H54 (cell line): Measurements from ENCODE around the gene HAGH.
A peak's percentile ranks its signal among the peaks of the same experiment; 100 is the strongest.

Experiments used
- DNase-seq: peaks from one replicate; pipeline ENCODE4 v3.0.0; 2011; ENCODE audit warnings: low spot score, mixed read lengths; ENCODE audit not compliant: insufficient read length
- FAIRE-seq: peaks from 3 replicates; lab custom pipeline; 2011; peaks lifted over from hg19 to GRCh38; lab: Jason Lieb, UNC
- POLR2A ChIP-seq: IDR thresholded peaks from 2 replicates; pipeline ENCODE4 v1.6.1; 2011; ENCODE audit warnings: low read depth, mild to moderate bottlenecking, low read length

Gene HAGH

GRCh38 chr16:1779741-1780676 lies 46.6 kb downstream of the HAGH start:
- DNase-seq (no peak), FAIRE-seq (no peak)
- no peak for TF ChIP-seq POLR2A

GRCh38 chr16:1779234-1779701 lies 47.4 kb downstream of the HAGH start:
- TF ChIP-seq POLR2A, result peak; percentile 2; the same call in 1 of the 2 replicates
- FAIRE-seq, result no peak
- DNase-seq, result no peak

- DNase-seq (no peak), FAIRE-seq (no peak)
- peak; percentile 23; the same call in 1 of the 2 replicates for TF ChIP-seq POLR2A
Measured at GRCh38 chr16:1778200-1779179, 48.1 kb downstream of the HAGH start.

- FAIRE-seq (no peak), DNase-seq (no peak)
- no peak for TF ChIP-seq POLR2A
Measured at GRCh38 chr16:1777375-1778199, 49.0 kb downstream of the HAGH start.

- TF ChIP-seq POLR2A, result no peak
- FAIRE-seq, result no peak
- no peak for DNase-seq
Measured at GRCh38 chr16:1776991-1777374, 49.6 kb downstream of the HAGH start.

GRCh38 chr16:1776672-1776955 lies 50.0 kb downstream of the HAGH start:
- no peak for TF ChIP-seq POLR2A
- DNase-seq (no peak), FAIRE-seq (no peak)

GRCh38 chr16:1775846-1776671 lies 50.6 kb downstream of the HAGH start:
- FAIRE-seq (no peak), DNase-seq (no peak)
- no peak for TF ChIP-seq POLR2A

GRCh38 chr16:1775006-1775845 lies 51.4 kb downstream of the HAGH start:
- DNase-seq (no peak), FAIRE-seq (no peak)
- TF ChIP-seq POLR2A, result no peak

- DNase-seq, result no peak
- TF ChIP-seq POLR2A, result no peak
- no peak for FAIRE-seq
Measured at GRCh38 chr16:1774448-1774780, 52.2 kb downstream of the HAGH start.

- no peak for TF ChIP-seq POLR2A
- no peak for DNase-seq
- FAIRE-seq, result no peak
Measured at GRCh38 chr16:1773703-1774447, 52.8 kb downstream of the HAGH start.

- DNase-seq (peak; percentile 84), FAIRE-seq (no peak)
- peak; percentile 80 for TF ChIP-seq POLR2A
Measured at GRCh38 chr16:1772908-1773702, 53.5 kb downstream of the HAGH start, which contains the start of gene MRPS34. Gene MRPS34, minus strand, starts transcription at chr16:1773134. Its CDS starts 15 bp downstream, at chr16:1773119.
